Activated naive CD4-positive, alpha-beta T cell treated with anti-CD3 and anti-CD28 coated beads for 36 hours (primary cell): ENCODE measurements around the gene PLCG1. TPM values are rescaled to one million over a fixed set of nuclear protein-coding genes. Genes with fewer than 3 reads are reported as not detected.
"Not testable (repeated sequence)": the region's sequence is repeated elsewhere in the genome, so short reads cannot be mapped to it uniquely, and the experiment has no call there.

ENCODE experiments used
- CTCF ChIA-PET: fragments of 350-600 bp; sonication (Branson Sonifier 250); formaldehyde crosslinking; loops from one replicate; lab custom pipeline; 2021; ENCODE audit warnings: antibody characterized with exemption; lab: Charles Lee
- DNase-seq: peaks from one replicate; pipeline ENCODE4 v3.0.0-alpha.2; 2020
- H3K27ac Mint-ChIP-seq: one replicate; pipeline ENCODE4 v1.8.0; 2021; ENCODE audit warnings: mild to moderate bottlenecking, mixed read lengths
- H3K27me3 Mint-ChIP-seq: one replicate; pipeline ENCODE4 v1.8.0; 2021; ENCODE audit warnings: low read depth, mixed read lengths
- H3K36me3 Mint-ChIP-seq: one replicate; pipeline ENCODE4 v1.8.0; 2021; ENCODE audit warnings: low read depth, mixed read lengths
- H3K4me1 Mint-ChIP-seq: one replicate; pipeline ENCODE4 v1.8.0; 2021; ENCODE audit warnings: low read depth, mixed read lengths
- H3K4me3 Mint-ChIP-seq: one replicate; pipeline ENCODE4 v1.8.0; 2021; ENCODE audit warnings: mild to moderate bottlenecking, moderate library complexity, mixed read lengths
- H3K9me3 Mint-ChIP-seq: one replicate; pipeline ENCODE4 v1.8.0; 2021; ENCODE audit warnings: mixed read lengths
- intact Hi-C: fragments of 100-400 bp; cut with micrococcal nuclease; formaldehyde crosslinking; loops from one replicate; pipeline ENCODE4 v1.15.1; 2023
- total RNA-seq, 2 experiments: library from RNA; stranded (reverse); gene quantifications; one replicate each; pipeline ENCODE4 v1.2.3, GENCODE V29; 2021

PLCG1 gene
- total RNA-seq, 2 experiments from 2014 or later, result 117 to 136 TPM

DNA sequence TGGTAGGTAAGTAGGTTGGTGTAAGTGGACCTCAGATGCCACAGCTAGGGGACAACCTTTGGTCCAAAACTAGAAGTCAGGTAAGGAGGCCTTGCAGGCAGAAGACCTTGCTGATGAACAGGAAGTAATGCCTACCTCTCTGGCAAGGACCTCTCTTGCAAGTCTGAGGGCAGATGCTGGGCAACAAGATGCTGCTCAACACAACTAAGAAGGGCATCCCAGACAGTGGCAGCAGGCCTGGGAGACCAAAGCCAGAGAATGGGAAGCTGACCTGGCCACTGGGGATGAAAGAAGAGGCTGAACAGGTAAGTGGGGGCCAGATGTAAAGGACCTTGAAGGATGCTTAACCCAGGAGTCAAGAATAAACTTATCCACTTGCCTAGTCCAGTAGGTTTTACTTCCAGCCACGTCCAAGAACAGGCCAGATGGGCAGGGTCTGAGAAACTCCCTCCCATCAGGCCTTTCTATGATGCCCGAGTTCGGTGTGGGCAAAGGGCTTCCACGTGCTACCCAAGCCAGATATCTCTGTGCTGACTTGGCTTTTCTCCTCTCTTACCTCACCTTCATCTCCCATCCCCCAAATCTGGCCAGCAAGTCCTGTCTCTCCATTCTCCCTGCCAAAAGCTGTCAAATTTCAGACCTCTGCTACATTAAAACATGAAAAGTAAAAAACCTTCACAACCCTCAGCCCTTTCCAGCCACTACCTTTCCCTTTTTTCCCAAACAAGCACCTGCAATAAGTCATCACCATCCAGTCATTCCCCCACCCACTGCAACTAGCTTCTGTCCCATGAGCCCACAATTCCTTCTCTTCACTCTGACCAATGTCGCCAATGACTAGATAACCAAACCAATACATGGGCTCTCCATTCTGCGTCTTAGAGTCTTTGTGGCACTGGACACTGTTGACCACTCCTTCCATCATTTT is 11.5 kb upstream of the PLCG1 start:
- CTCF ChIA-PET, result interaction anchor here (1.5 to 2.9 kb wide), 2 partner anchors 10 to 213 kb away, joined by 4 to 9 read pairs; no protein-coding TSS in a partner anchor
- Mint-ChIP-seq H3K4me3 (no peak overlapping the region), H3K27ac (no peak overlapping the region), H3K27me3 (no peaks in the 10 kb centered on the region), H3K4me1 (peaks cover 3% of the 10 kb centered on the region), H3K9me3 (no peaks in the 10 kb centered on the region), H3K36me3 (peaks cover 29% of the 10 kb centered on the region)
- intact Hi-C loops, result no loop called here
- DNase-seq, result no peak

DNA sequence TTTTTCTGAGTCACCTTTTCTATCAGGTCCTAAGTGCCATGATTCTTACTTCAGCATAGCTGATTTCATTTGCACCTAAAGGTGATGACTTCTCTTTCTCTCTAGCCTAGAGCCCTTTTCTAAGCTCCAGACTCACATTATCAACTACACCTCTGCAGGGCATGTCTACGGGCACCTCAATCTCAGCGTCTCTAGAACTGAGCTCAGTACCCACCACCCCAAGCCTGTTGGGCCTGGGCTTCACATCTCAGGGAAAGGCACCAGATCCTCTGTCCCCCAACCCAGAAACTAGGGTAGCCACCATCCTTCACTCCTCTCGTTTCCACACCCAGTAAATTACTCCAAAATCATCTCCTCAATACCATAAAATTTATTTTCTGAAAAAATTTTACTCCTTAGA is 10.6 kb upstream of the PLCG1 start:
- CTCF ChIA-PET, result interaction anchor here (0.7 to 2.9 kb wide), 3 partner anchors 9 to 213 kb away, joined by 3 to 9 read pairs (median 4); no protein-coding TSS in a partner anchor
- intact Hi-C loops, result no loop called here
- Mint-ChIP-seq H3K27me3 (no peaks in the 10 kb centered on the region), H3K4me3 (no peak overlapping the region), H3K36me3 (peaks cover 23% of the 10 kb centered on the region), H3K27ac (no peak overlapping the region), H3K4me1 (peaks cover 11% of the 10 kb centered on the region), H3K9me3 (no peaks in the 10 kb centered on the region)
- DNase-seq, result no peak

DNA sequence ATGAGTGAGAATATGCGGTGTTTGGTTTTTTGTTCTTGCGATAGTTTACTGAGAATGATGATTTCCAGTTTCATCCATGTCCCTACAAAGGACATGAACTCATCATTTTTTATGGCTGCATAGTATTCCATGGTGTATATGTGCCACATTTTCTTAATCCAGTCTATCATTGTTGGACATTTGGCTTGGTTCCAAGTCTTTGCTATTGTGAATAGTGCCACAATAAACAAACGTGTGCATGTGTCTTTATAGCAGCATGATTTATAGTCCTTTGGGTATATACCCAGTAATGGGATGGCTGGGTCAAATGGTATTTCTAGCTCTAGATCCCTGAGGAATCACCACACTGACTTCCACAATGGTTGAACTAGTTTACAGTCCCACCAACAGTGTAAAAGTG is 9.0 kb upstream of the PLCG1 start:
- H3K27me3 Mint-ChIP-seq, H3K9me3 Mint-ChIP-seq, DNase-seq, H3K27ac Mint-ChIP-seq, intact Hi-C loops, CTCF ChIA-PET, H3K4me3 Mint-ChIP-seq: not testable (repeated sequence)
- Mint-ChIP-seq H3K36me3 (peaks cover 16% of the 10 kb centered on the region), H3K4me1 (peaks cover 17% of the 10 kb centered on the region)

DNA sequence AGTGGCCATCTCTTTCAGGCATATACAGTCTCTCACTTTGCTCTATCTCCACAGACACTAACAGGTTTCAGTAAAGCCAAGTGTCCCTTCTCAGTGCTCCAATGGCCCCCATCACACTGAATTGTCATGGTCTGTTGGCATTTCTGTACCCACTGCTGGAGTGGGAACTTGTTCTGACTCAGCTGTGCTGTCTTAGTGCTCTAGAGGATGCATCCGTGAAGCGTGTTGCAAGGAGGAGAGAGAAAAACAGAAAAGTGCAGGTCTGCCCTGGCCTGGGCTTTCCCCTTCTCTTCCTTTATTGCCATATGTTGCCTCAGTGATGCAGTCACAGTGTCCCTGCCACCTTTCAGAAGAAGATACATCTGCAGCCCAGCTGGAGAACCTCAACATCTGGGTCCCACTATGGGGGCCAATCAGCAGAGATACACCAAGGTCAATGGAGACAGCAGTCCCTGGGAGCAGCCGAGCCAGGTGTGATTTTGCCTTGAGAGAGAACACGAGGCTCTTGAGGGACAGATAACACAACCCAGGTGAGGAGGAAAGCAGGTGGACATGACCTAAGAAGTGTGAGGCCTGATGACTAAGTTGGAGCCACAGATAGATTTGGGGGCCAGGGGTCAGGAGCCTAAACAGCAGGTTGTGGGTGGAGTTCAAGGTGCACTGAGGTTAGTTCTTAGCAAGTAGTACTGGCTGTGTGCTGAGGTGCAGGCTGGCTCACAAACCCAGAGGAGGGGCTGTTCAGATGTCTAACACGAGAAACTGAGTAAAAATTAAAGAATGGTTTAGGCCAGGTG is 5.6 kb upstream of the PLCG1 start:
- no peak overlapping the region for H3K4me3 Mint-ChIP-seq
- H3K27ac Mint-ChIP-seq, result peak overlapping the region; percentile 59
- peaks cover 5% of the 10 kb centered on the region for H3K36me3 Mint-ChIP-seq
- H3K27me3 Mint-ChIP-seq, result no peaks in the 10 kb centered on the region
- peak; percentile 59 for DNase-seq
- H3K4me1 Mint-ChIP-seq, result peaks cover 47% of the 10 kb centered on the region
- intact Hi-C loops, result no loop called here
- H3K9me3 Mint-ChIP-seq, result no peaks in the 10 kb centered on the region
- CTCF ChIA-PET, result interaction anchor here (0.7 to 5.2 kb wide), 4 partner anchors 8 to 101 kb away, joined by 3 to 77 read pairs (median 4); no protein-coding TSS in a partner anchor

DNA sequence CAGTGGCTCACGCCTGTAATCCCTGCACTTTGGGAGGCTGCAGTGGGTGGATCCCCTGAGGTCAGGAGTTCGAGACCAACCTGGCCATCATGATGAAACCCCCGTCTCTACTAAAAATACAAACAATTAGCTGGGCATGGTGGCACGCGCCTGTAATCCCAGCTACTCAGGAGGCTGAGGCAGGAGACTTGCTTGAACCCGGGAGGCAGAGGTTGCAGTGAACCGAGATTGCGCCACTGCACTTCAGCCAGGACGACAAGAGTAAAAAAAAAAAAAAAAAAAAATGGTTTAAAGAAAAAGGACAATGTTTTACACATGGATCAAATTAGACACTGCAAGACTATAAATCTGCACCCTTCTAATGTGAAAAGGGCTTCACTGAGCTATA is 5.0 kb upstream of the PLCG1 start:
- intact Hi-C loops, DNase-seq, H3K36me3 Mint-ChIP-seq, H3K27me3 Mint-ChIP-seq, H3K4me3 Mint-ChIP-seq, H3K9me3 Mint-ChIP-seq, H3K27ac Mint-ChIP-seq: not testable (repeated sequence)
- H3K4me1 Mint-ChIP-seq, result peaks cover 47% of the 10 kb centered on the region
- CTCF ChIA-PET, result interaction anchor here (0.7 to 5.2 kb wide), 3 partner anchors 25 to 100 kb away, joined by 3 to 77 read pairs (median 3); no protein-coding TSS in a partner anchor

DNA sequence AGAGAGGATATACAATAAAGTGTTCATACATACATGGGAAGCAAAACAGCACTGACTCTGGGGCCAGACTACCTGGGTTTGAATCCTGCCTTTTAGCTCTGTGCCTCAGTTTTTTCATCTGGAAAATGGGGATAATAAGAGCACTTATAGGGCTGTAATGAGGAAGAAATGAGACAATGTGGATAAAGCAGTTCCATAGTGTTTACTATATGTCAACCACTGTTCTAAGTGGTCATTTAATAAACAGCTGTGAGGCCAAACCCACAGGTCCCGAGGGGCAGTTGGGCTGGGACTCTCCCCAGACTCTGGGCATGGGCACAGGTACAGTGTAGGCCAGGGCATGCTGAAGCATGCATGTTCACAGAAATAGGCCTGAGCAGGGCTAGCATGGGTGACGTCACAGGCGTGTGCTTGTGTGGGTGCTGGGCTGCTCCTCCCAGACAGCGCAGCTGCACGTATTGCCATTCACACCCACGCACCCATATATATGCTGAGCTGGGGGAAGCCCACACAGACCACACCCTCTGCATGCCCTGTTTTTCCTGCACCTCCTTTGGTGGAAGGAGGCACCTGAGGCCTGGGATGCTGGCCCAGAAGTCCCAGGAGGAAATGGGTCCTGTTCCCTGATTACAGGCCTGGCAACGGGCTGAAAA is 3.5 kb upstream of the PLCG1 start:
- Mint-ChIP-seq H3K27me3 (no peaks in the 10 kb centered on the region), H3K27ac (no peak overlapping the region), H3K36me3 (peaks cover 2% of the 10 kb centered on the region), H3K4me3 (no peak overlapping the region), H3K4me1 (peaks cover 47% of the 10 kb centered on the region), H3K9me3 (no peaks in the 10 kb centered on the region)
- intact Hi-C loops, result no loop called here
- peak; percentile 73 for DNase-seq
- CTCF ChIA-PET, result interaction anchor here (0.5 to 5.2 kb wide), 23 partner anchors 8 to 280 kb away, joined by 3 to 77 read pairs (median 4); partner anchors contain the start of gene LPIN3

DNA sequence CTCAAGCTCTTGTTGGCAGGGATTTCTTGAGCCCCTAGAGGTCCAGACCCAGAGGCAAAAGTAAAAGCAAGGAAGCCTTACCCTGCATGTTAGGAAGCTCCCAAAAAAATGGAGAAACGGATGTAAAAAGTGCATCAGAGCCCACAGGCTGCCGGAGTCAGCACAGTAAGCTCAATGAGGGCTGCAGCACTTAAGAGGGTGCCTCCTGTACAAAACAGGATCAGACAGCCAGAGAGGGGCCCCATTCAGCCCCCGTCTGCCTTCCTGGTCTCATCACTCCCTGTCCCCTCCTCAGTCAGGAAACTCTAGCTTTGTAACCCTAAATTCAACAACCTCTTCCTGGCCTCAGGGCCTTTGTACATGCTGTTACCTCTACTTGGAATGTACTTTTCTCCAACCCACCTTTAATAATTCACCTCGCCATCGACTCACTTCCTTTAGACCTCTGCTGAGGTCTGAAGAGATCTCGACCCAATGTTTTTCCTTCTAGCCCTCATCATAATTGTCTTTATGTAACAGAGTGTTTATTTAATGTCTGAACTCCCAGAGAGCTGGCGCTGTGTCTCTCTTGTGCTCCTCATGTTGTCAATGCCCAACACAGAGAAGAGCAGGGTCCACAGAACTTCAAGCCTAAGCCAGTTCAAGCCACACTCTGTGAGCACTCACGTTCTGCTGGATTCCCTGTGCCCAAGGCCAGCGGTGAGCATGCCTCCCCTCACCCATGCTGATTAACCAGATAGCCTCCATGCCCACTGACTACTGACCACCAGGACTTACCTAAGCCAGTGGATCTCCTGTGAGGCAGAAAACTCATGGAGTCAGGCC is 2.8 kb upstream of the PLCG1 start:
- H3K27ac Mint-ChIP-seq, result no peak overlapping the region
- CTCF ChIA-PET, result interaction anchor here (0.5 to 5.2 kb wide), 37 partner anchors 8 to 281 kb away, joined by 3 to 77 read pairs (median 5); partner anchors contain the start of gene LPIN3
- no peak overlapping the region for H3K4me3 Mint-ChIP-seq
- no peak for DNase-seq
- H3K36me3 Mint-ChIP-seq, result peaks cover 2% of the 10 kb centered on the region
- H3K9me3 Mint-ChIP-seq, result no peaks in the 10 kb centered on the region
- intact Hi-C loops, result loop anchor here (1.0 to 5.0 kb wide), 6 partner anchors 38 to 483 kb away; partner anchors contain the start of genes CHD6, LPIN3 and ZHX3
- peaks cover 52% of the 10 kb centered on the region for H3K4me1 Mint-ChIP-seq
- no peaks in the 10 kb centered on the region for H3K27me3 Mint-ChIP-seq

DNA sequence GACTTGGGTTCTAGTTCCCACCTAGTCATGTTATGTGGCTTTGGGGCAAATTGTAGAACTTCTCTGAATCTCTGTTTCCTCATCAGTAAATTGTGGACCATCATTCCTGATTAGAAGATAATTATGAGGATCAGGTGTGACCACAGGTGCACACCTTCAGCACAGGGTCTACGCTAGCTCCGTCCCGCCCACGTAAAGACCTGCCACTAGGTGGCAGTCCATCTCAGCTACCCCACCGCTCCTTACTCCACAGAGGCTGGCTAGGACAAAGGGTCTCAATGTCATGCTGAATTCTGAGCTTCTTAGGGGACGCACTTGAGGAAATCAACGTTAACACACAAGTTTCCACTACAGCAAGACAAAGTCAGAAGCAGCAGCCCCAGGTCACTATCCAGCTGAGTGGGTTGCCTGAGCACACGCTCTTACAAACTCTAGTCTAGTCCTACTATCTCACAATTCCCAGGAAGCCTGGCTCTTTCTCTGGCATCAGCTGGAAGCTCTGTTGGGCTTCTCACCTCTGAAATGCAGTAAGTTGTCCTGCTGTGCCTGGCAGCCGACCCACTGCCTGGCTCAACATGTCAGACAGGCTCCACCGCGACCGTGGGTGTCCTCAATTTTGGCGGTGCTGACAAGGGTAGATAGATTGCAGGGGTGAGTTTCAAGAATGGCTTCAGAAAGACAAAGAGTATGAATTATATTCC is 2.0 kb upstream of the PLCG1 start:
- H3K36me3 Mint-ChIP-seq, result peaks cover 5% of the 10 kb centered on the region
- intact Hi-C loops, result loop anchor here (1.0 to 5.0 kb wide), 6 partner anchors 37 to 482 kb away; partner anchors contain the start of genes CHD6, LPIN3 and ZHX3
- CTCF ChIA-PET, result interaction anchor here (0.7 to 5.2 kb wide), 30 partner anchors 10 to 281 kb away, joined by 3 to 77 read pairs (median 6); partner anchors contain the start of gene LPIN3
- peaks cover 59% of the 10 kb centered on the region for H3K4me1 Mint-ChIP-seq
- peak overlapping the region; percentile 71 for H3K4me3 Mint-ChIP-seq
- peak; percentile 76 for DNase-seq
- no peaks in the 10 kb centered on the region for H3K27me3 Mint-ChIP-seq
- no peaks in the 10 kb centered on the region for H3K9me3 Mint-ChIP-seq
- H3K27ac Mint-ChIP-seq, result no peak overlapping the region

DNA sequence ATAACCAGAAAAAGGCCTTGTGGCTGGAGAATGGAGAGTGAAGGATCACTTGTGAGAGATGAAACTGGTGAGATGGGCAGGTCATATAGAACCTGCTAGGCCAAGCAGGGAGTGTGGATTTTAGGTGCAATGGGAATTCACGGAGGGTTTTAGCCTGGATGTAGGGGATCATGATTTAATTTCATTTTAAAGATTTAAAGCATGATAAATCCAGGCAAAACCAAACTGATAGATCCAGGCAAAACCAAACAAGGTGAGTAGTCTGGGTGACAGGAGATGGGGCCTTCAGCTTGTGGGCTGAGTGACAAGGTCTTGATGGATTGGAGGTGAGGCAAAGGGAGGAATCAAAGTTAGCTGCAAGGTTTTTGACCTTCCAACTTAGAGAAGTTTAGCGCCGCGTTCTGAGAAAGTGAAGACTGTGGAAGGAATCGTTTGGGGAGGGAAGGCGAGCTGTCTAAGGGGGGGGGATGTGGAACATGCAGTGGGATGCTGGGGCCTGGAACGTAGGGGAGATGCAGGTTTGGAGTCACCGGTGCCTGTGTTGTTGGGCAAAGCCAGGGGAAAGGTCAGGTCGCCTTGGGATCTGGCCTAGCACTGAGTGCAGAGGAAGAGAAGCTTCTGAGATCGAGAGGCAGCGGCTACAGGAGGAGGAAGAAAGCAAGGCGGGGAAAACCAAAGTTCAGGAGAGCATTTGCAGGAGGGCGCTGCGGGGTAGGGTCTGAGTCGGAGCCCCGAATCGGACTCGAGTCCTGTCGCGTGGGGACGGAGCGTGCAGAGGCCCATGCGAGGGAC is 1.3 kb upstream of the PLCG1 start:
- Mint-ChIP-seq H3K27me3 (no peaks in the 10 kb centered on the region), H3K4me3 (peak overlapping the region; percentile 71), H3K9me3 (no peaks in the 10 kb centered on the region), H3K36me3 (peaks cover 6% of the 10 kb centered on the region), H3K27ac (peak overlapping the region; percentile 65), H3K4me1 (peaks cover 63% of the 10 kb centered on the region)
- CTCF ChIA-PET, result interaction anchor here (0.7 to 5.2 kb wide), 27 partner anchors 10 to 203 kb away, joined by 3 to 77 read pairs (median 7); partner anchors contain the start of gene LPIN3
- intact Hi-C loops, result loop anchor here (1.0 to 5.0 kb wide), 8 partner anchors 36 to 557 kb away; partner anchors contain the start of genes CHD6, LPIN3 and ZHX3
- no peak for DNase-seq
